ENCODE results near the gene NIPSNAP3A. TPM values are rescaled to one million over a fixed set of nuclear protein-coding genes. Genes with fewer than 3 reads are reported as not detected.
"Not testable (repeated sequence)": the region's sequence is repeated elsewhere in the genome, so short reads cannot be mapped to it uniquely, and the experiment has no call there.

The NIPSNAP3A gene
- total RNA-seq (2014; rRNA removed; shearing (Covaris generic)): 16.0 and 17.9 TPM in 2 replicates
- polyA plus RNA-seq (2015; cell fraction: cytosol; rRNA removed): 7.8 and 10.7 TPM in 2 replicates
- 38.8 and 44.2 TPM in 2 replicates for polyA plus RNA-seq (2015; cell fraction: nucleus; rRNA removed)

GRCh38 chr9:104747565-104748358 is at the start of gene NIPSNAP3A:
NIPSNAP3A (plus strand) TSS chr9:104747683; CDS start chr9:104747793, 110 bp downstream.
- DNase-seq (ENCODE audit: low read depth, low spot score): peak; percentile 81
- in situ Hi-C loops (cut with HindIII; ENCODE audit: low pct_unique_long_range_greater_than_20kb, low sequenced_read_pairs): no loop called here

GRCh38 chr9:104700306-104700705 is 47.2 kb upstream of the NIPSNAP3A start:
- in situ Hi-C loops (cut with HindIII; ENCODE audit: low pct_unique_long_range_greater_than_20kb, low sequenced_read_pairs): no loop called here

GRCh38 chr9:104708737-104709136 is 38.7 kb upstream of the NIPSNAP3A start:
- DNase-seq (ENCODE audit: low read depth, low spot score); in situ Hi-C loops (cut with HindIII; ENCODE audit: low pct_unique_long_range_greater_than_20kb, low sequenced_read_pairs): not testable (repeated sequence)

More at GRCh38 chr9:104700306-104700705, 47.2 kb upstream of the NIPSNAP3A start:
- no peak for DNase-seq (ENCODE audit: low read depth, low spot score)

- no peak for DNase-seq (ENCODE audit: low read depth, low spot score)
These were observed 35.9 kb upstream of the NIPSNAP3A start for GRCh38 chr9:104711604-104712003.

DNA sequence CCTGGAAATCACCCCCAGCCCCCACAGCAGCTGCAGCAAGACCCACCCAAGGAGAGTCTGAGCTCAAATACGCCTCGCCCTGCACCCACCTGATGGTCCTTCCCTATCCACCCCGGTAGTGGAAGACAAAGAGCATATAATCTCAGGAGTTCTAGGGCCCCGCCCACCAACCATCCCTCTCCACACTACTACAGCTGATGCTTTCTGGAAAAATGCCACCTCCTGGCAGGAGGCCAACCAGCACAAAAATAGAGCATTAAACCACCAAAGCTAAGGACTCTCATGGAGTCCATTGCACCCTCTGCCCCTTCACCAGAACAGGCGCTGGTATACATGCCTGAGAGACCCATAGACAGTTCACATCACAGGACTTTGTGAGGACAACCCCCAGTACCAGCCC is 22.5 kb upstream of the NIPSNAP3A start:
- in situ Hi-C loops (cut with HindIII; ENCODE audit: low pct_unique_long_range_greater_than_20kb, low sequenced_read_pairs): no loop called here
- DNase-seq (ENCODE audit: low read depth, low spot score): no peak

More at GRCh38 chr9:104711604-104712003, 35.9 kb upstream of the NIPSNAP3A start:
- in situ Hi-C loops (cut with HindIII; ENCODE audit: low pct_unique_long_range_greater_than_20kb, low sequenced_read_pairs): no loop called here

DNA sequence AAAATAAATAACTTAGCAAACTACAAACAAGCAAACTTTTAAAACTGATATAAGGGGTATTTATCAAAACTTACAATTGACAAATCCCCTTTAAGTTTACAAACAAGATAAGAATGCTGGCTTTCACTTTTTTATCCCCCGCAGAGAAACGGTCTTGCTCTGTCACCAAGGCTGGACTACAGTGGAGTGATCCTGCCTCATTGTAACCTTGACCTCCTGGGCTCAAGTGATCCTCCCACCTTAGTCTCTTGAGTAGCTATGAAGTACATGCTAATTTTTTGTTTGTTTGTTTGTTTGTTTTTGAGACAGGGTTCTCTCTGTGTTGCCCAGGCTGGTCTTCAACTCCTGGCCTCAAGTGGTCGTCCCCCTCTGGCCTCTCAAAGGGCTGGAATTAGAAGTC is 9.0 kb upstream of the NIPSNAP3A start:
- no peak for DNase-seq (ENCODE audit: low read depth, low spot score)
- in situ Hi-C loops (cut with HindIII; ENCODE audit: low pct_unique_long_range_greater_than_20kb, low sequenced_read_pairs): no loop called here

DNA sequence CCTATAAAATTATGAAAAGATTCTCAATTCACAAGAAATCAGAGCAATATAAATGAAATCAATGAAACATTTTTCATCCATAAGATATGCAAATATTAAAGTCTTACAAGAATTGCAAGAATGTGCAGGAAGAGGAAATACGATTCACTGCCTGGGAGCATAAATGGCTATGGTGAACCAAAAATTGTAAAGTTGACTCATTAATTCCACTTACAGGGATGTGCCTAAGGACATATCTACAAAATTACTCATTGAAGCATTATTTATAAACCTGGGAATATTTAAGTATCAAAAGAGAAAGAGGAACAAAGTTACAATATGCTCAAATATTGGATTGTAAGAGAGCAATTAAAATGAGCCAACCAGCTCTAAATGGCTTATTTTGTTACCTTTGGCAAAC is 6.9 kb upstream of the NIPSNAP3A start:
- DNase-seq (ENCODE audit: low read depth, low spot score): no peak
- in situ Hi-C loops (cut with HindIII; ENCODE audit: low pct_unique_long_range_greater_than_20kb, low sequenced_read_pairs): no loop called here

GRCh38 chr9:104743376-104743985 is 4.0 kb upstream of the NIPSNAP3A start:
- in situ Hi-C loops (cut with HindIII; ENCODE audit: low pct_unique_long_range_greater_than_20kb, low sequenced_read_pairs): no loop called here
- DNase-seq (ENCODE audit: low read depth, low spot score): peak; percentile 85

DNA sequence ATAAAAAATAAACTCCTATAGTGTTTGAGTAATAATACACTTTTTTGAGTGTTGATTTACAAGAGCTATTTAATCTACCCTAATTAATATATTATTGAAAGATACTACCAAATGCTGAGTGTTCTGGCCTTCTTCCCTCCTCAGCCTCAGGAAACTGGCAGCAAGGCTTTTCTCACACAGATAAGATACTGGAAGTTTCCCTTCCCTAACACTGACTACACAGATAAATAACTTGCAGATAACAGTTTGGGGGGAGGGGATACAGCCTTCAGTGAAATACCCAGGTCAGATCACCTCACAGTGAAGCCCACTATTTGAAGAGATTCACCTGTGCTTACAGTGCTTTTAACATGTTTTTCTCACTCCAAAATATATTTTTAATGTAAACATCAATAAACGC is 1.6 kb upstream of the NIPSNAP3A start:
- DNase-seq (ENCODE audit: low read depth, low spot score): no peak
- in situ Hi-C loops (cut with HindIII; ENCODE audit: low pct_unique_long_range_greater_than_20kb, low sequenced_read_pairs): no loop called here

DNA sequence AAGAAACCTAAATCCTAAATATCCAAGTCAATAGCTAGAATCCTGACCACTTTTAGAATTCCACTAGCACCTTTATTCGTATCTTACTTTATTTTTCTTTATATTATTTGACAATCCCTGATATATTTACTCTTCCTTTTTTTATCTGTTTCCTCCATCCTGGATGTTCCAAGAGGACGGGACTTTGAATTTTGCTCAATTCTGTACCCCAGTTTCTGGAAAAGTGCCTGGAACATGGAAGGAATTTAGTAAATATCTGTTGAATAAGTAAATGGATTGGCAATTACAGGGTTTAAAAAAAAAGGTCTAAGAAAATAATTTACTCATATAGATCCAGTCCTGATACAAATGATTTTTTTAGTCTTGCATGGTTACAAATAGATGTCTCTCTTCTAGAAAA is 1.2 kb upstream of the NIPSNAP3A start:
- DNase-seq (ENCODE audit: low read depth, low spot score): no peak
- in situ Hi-C loops (cut with HindIII; ENCODE audit: low pct_unique_long_range_greater_than_20kb, low sequenced_read_pairs): no loop called here

DNA sequence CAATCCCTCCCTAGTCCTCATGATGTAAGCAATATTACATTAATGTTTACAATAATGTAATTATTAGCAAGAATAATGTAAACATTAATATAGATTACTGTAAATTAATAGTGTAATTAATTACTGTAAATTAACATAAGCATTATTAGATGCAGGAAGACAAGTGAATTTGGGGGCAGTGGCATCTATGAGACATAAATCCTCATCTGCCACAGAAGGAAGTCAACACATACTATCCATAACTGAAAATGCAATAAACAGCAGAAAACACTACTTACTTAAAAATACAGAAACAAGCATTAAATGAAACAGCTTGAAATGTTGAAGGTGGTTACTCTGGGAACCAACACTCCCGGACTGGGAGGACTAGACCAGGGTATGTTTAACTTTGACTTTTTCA is 685 bp upstream of the NIPSNAP3A start:
- no peak for DNase-seq (ENCODE audit: low read depth, low spot score)
- in situ Hi-C loops (cut with HindIII; ENCODE audit: low pct_unique_long_range_greater_than_20kb, low sequenced_read_pairs): no loop called here

DNA sequence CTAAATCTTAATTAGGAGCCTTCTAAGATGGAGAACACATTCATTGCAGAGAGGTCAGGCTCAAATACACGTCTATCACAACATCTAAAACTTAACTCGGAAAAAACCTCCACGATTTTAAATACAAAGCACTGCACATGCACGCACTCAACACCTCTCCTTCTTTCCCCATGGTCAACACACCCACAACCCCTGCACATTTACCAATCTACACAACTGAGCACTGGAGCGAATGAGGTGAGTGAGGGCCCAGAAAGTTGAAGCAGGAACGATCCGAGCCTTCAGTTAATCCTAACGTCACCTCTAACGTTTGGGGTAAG is 278 bp upstream of the NIPSNAP3A start:
- no peak for DNase-seq (ENCODE audit: low read depth, low spot score)
- in situ Hi-C loops (cut with HindIII; ENCODE audit: low pct_unique_long_range_greater_than_20kb, low sequenced_read_pairs): no loop called here

- peak; percentile 34 for DNase-seq (ENCODE audit: low read depth, low spot score)
- in situ Hi-C loops (cut with HindIII; ENCODE audit: low pct_unique_long_range_greater_than_20kb, low sequenced_read_pairs): no loop called here
These were observed 1.0 kb downstream of the NIPSNAP3A start for GRCh38 chr9:104748359-104749031.

GRCh38 chr9:104750185-104750767 is 2.8 kb downstream of the NIPSNAP3A start:
- in situ Hi-C loops (cut with HindIII; ENCODE audit: low pct_unique_long_range_greater_than_20kb, low sequenced_read_pairs): no loop called here
- DNase-seq (ENCODE audit: low read depth, low spot score): no peak

GRCh38 chr9:104758974-104759373 is 11.5 kb downstream of the NIPSNAP3A start:
- in situ Hi-C loops (cut with HindIII; ENCODE audit: low pct_unique_long_range_greater_than_20kb, low sequenced_read_pairs): no loop called here
- DNase-seq (ENCODE audit: low read depth, low spot score): no peak

DNA sequence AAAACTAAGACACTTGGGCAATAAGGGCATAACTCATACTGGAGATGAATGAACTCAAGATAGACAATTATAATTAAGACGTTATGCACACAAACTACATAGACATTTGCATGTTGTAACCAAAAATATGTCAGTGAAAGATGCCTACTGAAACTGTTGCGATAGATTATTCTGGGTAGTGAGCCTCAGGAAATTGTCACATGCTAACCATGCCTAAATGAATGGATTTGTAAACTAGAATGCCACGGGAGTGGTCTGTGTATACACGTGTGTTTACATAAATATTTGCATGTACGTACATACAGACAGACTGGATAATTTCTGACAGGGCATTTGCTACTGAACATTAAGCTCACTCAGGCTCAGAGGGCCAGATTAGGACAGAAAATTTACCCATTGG is 17.7 kb downstream of the NIPSNAP3A start:
- in situ Hi-C loops (cut with HindIII; ENCODE audit: low pct_unique_long_range_greater_than_20kb, low sequenced_read_pairs): no loop called here
- no peak for DNase-seq (ENCODE audit: low read depth, low spot score)

DNA sequence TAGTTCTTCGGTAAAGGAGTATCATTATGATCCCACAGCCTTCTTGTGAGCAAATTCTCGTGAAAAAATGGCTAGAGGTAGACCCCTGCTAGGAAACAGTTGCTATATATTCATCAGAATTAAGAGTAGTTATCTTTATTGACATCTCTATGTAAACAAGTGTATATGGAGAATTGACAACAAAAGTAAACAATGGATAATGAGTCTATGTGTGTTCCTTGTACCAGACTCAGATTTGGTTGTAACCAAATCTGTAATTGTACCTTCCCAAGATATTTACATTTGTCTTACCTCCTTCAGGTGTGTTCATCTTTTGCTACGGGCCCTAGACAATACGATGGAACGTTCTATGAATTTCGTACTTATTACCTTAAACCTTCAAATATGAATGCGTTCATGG is 18.5 kb downstream of the NIPSNAP3A start:
- in situ Hi-C loops (cut with HindIII; ENCODE audit: low pct_unique_long_range_greater_than_20kb, low sequenced_read_pairs): no loop called here
- no peak for DNase-seq (ENCODE audit: low read depth, low spot score)

GRCh38 chr9:104767507-104767906 is 20.0 kb downstream of the NIPSNAP3A start:
- in situ Hi-C loops (cut with HindIII; ENCODE audit: low pct_unique_long_range_greater_than_20kb, low sequenced_read_pairs): no loop called here
- DNase-seq (ENCODE audit: low read depth, low spot score): no peak

Data from SK-MEL-5 (cell line).